Measurements from ENCODE around the gene PLA2G2D.

Gene PLA2G2D

DNA sequence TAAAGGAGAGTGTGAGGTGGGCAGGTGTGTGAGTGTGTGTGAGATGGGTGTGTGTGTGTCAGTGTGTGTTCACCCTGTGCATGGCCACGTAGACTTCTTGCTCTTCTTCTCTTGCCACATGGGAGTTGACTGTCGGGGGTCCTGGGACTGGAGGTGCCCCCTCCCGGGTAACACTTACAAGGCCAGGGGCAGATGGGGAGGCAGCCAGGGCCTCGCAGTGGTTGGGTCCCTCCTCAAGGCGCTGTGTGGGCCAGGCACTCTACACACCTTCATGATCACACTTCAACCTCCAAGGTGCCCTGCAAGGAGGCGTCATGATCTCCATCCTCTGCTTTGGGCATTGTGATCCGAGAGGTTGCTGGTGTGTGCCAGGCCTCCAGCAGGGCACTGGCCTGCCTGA lies 22.1 kb upstream of the PLA2G2D start:
- no peak for ATAC-seq
- TF ChIP-seq ZNF565 (CRISPR knock-in tag; conservative IDR thresholded peaks at IDR 0.05; ENCODE audit: low read depth): no peak
- TF ChIP-seq ISL1 (CRISPR knock-in tag; IDR thresholded peaks at IDR 0.05): no peak
- TF ChIP-seq, protein P1, sequence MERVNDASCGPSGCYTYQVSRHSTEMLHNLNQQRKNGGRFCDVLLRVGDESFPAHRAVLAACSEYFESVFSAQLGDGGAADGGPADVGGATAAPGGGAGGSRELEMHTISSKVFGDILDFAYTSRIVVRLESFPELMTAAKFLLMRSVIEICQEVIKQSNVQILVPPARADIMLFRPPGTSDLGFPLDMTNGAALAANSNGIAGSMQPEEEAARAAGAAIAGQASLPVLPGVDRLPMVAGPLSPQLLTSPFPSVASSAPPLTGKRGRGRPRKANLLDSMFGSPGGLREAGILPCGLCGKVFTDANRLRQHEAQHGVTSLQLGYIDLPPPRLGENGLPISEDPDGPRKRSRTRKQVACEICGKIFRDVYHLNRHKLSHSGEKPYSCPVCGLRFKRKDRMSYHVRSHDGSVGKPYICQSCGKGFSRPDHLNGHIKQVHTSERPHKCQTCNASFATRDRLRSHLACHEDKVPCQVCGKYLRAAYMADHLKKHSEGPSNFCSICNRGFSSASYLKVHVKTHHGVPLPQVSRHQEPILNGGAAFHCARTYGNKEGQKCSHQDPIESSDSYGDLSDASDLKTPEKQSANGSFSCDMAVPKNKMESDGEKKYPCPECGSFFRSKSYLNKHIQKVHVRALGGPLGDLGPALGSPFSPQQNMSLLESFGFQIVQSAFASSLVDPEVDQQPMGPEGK (CRISPR knock-in tag; IDR thresholded peaks at IDR 0.05; ENCODE audit: borderline replicate concordance): no peak
- TF ChIP-seq GLIS3 (CRISPR knock-in tag; IDR thresholded peaks at IDR 0.05): no peak
- TF ChIP-seq CSDC2 (CRISPR knock-in tag; IDR thresholded peaks at IDR 0.05): no peak
- no peak for TF ChIP-seq RARB (CRISPR knock-in tag; IDR thresholded peaks at IDR 0.05)
- TF ChIP-seq PPARA (CRISPR knock-in tag; IDR thresholded peaks at IDR 0.05; ENCODE audit: borderline replicate concordance): no peak
- TF ChIP-seq, protein P2, sequence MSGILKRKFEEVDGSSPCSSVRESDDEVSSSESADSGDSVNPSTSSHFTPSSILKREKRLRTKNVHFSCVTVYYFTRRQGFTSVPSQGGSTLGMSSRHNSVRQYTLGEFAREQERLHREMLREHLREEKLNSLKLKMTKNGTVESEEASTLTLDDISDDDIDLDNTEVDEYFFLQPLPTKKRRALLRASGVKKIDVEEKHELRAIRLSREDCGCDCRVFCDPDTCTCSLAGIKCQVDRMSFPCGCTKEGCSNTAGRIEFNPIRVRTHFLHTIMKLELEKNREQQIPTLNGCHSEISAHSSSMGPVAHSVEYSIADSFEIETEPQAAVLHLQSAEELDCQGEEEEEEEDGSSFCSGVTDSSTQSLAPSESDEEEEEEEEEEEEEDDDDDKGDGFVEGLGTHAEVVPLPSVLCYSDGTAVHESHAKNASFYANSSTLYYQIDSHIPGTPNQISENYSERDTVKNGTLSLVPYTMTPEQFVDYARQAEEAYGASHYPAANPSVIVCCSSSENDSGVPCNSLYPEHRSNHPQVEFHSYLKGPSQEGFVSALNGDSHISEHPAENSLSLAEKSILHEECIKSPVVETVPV (CRISPR knock-in tag; IDR thresholded peaks at IDR 0.05): no peak
- TF ChIP-seq OSR1 (CRISPR knock-in tag; IDR thresholded peaks at IDR 0.05): no peak
- TF ChIP-seq BACH2 (CRISPR knock-in tag; IDR thresholded peaks at IDR 0.05; ENCODE audit: borderline replicate concordance): no peak
- no peak for TF ChIP-seq ZFP30 (CRISPR knock-in tag; IDR thresholded peaks at IDR 0.05)
- TF ChIP-seq ZNF70 (CRISPR knock-in tag; IDR thresholded peaks at IDR 0.05): no peak
- TF ChIP-seq, protein P3, sequence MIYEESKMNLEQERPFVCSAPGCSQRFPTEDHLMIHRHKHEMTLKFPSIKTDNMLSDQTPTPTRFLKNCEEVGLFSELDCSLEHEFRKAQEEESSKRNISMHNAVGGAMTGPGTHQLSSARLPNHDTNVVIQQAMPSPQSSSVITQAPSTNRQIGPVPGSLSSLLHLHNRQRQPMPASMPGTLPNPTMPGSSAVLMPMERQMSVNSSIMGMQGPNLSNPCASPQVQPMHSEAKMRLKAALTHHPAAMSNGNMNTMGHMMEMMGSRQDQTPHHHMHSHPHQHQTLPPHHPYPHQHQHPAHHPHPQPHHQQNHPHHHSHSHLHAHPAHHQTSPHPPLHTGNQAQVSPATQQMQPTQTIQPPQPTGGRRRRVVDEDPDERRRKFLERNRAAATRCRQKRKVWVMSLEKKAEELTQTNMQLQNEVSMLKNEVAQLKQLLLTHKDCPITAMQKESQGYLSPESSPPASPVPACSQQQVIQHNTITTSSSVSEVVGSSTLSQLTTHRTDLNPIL (CRISPR knock-in tag; IDR thresholded peaks at IDR 0.05; ENCODE audit: low read depth): no peak
- no peak for TF ChIP-seq ZFP3 (CRISPR knock-in tag; IDR thresholded peaks at IDR 0.05)
- TF ChIP-seq, protein P4, sequence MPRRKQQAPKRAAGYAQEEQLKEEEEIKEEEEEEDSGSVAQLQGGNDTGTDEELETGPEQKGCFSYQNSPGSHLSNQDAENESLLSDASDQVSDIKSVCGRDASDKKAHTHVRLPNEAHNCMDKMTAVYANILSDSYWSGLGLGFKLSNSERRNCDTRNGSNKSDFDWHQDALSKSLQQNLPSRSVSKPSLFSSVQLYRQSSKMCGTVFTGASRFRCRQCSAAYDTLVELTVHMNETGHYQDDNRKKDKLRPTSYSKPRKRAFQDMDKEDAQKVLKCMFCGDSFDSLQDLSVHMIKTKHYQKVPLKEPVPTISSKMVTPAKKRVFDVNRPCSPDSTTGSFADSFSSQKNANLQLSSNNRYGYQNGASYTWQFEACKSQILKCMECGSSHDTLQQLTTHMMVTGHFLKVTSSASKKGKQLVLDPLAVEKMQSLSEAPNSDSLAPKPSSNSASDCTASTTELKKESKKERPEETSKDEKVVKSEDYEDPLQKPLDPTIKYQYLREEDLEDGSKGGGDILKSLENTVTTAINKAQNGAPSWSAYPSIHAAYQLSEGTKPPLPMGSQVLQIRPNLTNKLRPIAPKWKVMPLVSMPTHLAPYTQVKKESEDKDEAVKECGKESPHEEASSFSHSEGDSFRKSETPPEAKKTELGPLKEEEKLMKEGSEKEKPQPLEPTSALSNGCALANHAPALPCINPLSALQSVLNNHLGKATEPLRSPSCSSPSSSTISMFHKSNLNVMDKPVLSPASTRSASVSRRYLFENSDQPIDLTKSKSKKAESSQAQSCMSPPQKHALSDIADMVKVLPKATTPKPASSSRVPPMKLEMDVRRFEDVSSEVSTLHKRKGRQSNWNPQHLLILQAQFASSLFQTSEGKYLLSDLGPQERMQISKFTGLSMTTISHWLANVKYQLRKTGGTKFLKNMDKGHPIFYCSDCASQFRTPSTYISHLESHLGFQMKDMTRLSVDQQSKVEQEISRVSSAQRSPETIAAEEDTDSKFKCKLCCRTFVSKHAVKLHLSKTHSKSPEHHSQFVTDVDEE (CRISPR knock-in tag; IDR thresholded peaks at IDR 0.05): no peak
- no peak for TF ChIP-seq TOX (CRISPR knock-in tag; IDR thresholded peaks at IDR 0.05; ENCODE audit: borderline replicate concordance)
- no peak for TF ChIP-seq ESRRG (CRISPR knock-in tag; IDR thresholded peaks at IDR 0.05)
- no peak for TF ChIP-seq ZC3H10 (CRISPR knock-in tag; IDR thresholded peaks at IDR 0.05)

DNA sequence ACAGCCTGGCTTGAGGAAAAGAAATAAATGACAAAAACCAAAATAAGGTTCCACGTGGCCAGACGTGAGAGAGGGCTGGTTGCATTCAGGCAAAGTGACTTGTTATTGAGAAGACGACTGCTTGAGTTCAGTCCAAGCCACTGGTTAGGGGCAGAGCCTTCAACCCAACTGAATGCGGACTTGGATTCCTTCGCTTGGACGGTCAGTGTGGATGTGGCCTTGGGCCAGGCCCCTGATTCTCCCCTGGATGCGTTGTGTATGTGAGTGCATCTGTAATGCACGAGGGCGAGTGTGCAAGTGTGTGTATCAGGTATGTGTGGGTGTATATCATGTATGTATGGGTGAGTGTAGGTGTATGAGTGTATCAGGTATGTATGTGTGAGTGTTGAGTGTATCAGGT lies 21.7 kb upstream of the PLA2G2D start:
- TF ChIP-seq, protein P3 (CRISPR knock-in tag; IDR thresholded peaks at IDR 0.05; ENCODE audit: low read depth): no peak
- TF ChIP-seq SNAI2 (CRISPR knock-in tag; IDR thresholded peaks at IDR 0.05) (no peak), ARNTL (CRISPR knock-in tag; IDR thresholded peaks at IDR 0.05; ENCODE audit: borderline replicate concordance, low read depth) (no peak), GLIS3 (CRISPR knock-in tag; IDR thresholded peaks at IDR 0.05) (no peak)
- ATAC-seq: no peak

DNA sequence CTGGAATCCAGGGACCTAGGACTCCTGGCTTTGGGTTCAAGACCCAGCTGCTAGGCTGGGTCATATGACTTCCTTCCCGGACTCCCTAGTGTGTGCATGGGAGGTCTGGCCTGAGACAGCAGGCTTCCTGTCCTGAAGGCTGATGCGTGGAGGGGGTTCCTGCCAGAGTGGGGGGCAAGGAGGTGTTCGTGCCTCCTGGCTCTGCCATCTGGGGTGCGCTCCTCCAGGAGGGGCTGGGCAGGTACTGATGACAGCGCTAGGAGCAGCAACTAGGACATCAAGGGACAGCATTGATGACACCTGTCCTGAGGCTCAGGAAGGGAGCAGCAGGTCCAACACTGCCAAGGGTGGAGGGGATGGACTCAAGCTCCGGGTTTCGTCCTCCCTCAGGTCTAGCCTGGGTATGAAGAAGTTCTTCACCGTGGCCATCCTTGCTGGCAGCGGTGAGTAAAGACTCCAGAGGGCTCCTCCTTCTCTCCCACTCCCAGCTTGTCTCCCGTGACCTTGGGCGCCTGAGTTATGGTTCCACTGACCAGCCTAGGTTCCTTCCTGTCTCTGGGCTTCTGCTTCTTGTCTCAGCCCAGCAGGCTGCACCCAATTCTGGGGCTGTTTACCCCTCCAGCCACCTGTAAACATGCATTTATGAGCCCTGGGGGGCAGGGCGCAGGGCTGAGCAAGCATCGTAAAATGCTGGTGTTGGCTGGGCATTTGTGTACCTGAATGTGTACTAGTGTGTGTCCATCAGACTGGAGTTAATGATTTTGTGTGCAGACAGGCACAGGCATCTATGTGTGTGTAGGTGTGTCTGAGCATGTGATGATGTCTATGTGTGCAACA lies 20.7 kb upstream of the PLA2G2D start:
- no peak for ATAC-seq
- TF ChIP-seq, protein P4 (CRISPR knock-in tag; IDR thresholded peaks at IDR 0.05): no peak
- TF ChIP-seq, protein P5, sequence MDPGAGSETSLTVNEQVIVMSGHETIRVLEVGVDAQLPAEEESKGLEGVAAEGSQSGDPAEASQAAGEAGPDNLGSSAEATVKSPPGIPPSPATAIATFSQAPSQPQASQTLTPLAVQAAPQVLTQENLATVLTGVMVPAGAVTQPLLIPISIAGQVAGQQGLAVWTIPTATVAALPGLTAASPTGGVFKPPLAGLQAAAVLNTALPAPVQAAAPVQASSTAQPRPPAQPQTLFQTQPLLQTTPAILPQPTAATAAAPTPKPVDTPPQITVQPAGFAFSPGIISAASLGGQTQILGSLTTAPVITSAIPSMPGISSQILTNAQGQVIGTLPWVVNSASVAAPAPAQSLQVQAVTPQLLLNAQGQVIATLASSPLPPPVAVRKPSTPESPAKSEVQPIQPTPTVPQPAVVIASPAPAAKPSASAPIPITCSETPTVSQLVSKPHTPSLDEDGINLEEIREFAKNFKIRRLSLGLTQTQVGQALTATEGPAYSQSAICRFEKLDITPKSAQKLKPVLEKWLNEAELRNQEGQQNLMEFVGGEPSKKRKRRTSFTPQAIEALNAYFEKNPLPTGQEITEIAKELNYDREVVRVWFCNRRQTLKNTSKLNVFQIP (CRISPR knock-in tag; IDR thresholded peaks at IDR 0.05; ENCODE audit: borderline replicate concordance, low read depth): no peak
- TF ChIP-seq GLIS3 (CRISPR knock-in tag; IDR thresholded peaks at IDR 0.05) (no peak), SNAI2 (CRISPR knock-in tag; IDR thresholded peaks at IDR 0.05) (no peak), PPARA (CRISPR knock-in tag; IDR thresholded peaks at IDR 0.05; ENCODE audit: borderline replicate concordance) (no peak), ZFP3 (CRISPR knock-in tag; IDR thresholded peaks at IDR 0.05) (no peak), CSDC2 (CRISPR knock-in tag; IDR thresholded peaks at IDR 0.05) (no peak), ZFP30 (CRISPR knock-in tag; IDR thresholded peaks at IDR 0.05) (no peak), ARNTL (CRISPR knock-in tag; IDR thresholded peaks at IDR 0.05; ENCODE audit: borderline replicate concordance, low read depth) (no peak), ISL1 (CRISPR knock-in tag; IDR thresholded peaks at IDR 0.05) (no peak), ESRRG (CRISPR knock-in tag; IDR thresholded peaks at IDR 0.05) (no peak), BACH2 (CRISPR knock-in tag; IDR thresholded peaks at IDR 0.05; ENCODE audit: borderline replicate concordance) (no peak), TCF4 (CRISPR knock-in tag; IDR thresholded peaks at IDR 0.05; ENCODE audit: borderline replicate concordance) (no peak), TOX (CRISPR knock-in tag; IDR thresholded peaks at IDR 0.05; ENCODE audit: borderline replicate concordance) (no peak)
